Ovary (tissue), 9 donors: ENCODE measurements around the gene CD200R1. TPM values are rescaled to one million over a fixed set of nuclear protein-coding genes. Genes with fewer than 3 reads are reported as not detected.

Experiments used
- DNase-seq, 5 donors: peaks; one replicate each; pipeline ENCODE4 v3.0.0-alpha.2; 2019 to 2020
- H3K27ac ChIP-seq, 2 donors: fragments of 200-600 bp; one replicate each; pipeline versions ENCODE4 v1.5.1 to v1.8.0; 2019 to 2022
- H3K27me3 ChIP-seq: fragments of 200-600 bp; one replicate; pipeline ENCODE4 v1.8.0; 2022
- H3K36me3 ChIP-seq: fragments of 200-600 bp; sonication (generic); one replicate; pipeline ENCODE4 v1.5.1; 2019
- H3K4me1 ChIP-seq: one replicate; pipeline ENCODE4 v1.8.1; 2013; ENCODE audit warnings: mild to moderate bottlenecking, moderate library complexity; ENCODE audit not compliant: insufficient read depth
- H3K4me3 ChIP-seq: fragments of 200-600 bp; sonication (generic); one replicate; pipeline ENCODE4 v1.5.1; 2017
- H3K9me3 ChIP-seq, 2 donors: fragments of 200-600 bp in 1 of 2; sonication (generic) in 1 of 2; one replicate each; pipeline versions ENCODE4 v1.5.1 to v1.8.1; 2013 to 2019; ENCODE audit warnings: mild to moderate bottlenecking in 1 of 2, moderate library complexity in 1 of 2
- EP300 ChIP-seq: sonication (generic); formaldehyde crosslinking; IDR thresholded peaks from one replicate; pipeline ENCODE4 v1.6.1; 2017; ENCODE audit warnings: antibody characterized with exemption
- POLR2A ChIP-seq: fragments of 450-650 bp; IDR thresholded peaks from one replicate; pipeline ENCODE4 v1.6.1; 2017; ENCODE audit warnings: antibody characterized with exemption, mild to moderate bottlenecking, moderate library complexity
- WGBS, 3 donors: extraction: QIAGEN DNeasy Blood & Tissue Kit in 1 of 3; methylation state at CpG; one replicate each; pipeline versions ENCODE4 v1.1.5 to v1.1.7; 2013 to 2017; 5-methylcytosine and 5-hydroxymethylcytosine counted together
- intact Hi-C, 4 donors: fragments of 100-400 bp; cut with DNase I; formaldehyde crosslinking; loops; one replicate each; pipeline versions ENCODE4 v1.11.0 to v1.15.1; 2022 to 2023
- polyA plus RNA-seq, 2 donors: library from polyadenylated mRNA; stranded (reverse); fragments of 200-250 nt in 1 of 2; fragments of 350-450 nt in 1 of 2; fragmentation: Illumina TruSeq in 1 of 2; extraction: RNeasy Lipid Tissue Mini Kit (QIAGEN cat#74804) in 1 of 2; gene quantifications; one replicate each; pipeline ENCODE4 v1.2.3, GENCODE V29; 2013 to 2014
- total RNA-seq, 7 donors: library from RNA; depleted of rRNA in 2 of 7; stranded (reverse); fragments of >200 nt in 2 of 7; fragmentation: NEBNext Ultra II Directional in 3 of 7; extraction: Animal tissue kit (Norgen Biotek cat#: 25700) in 3 of 7; gene quantifications; one replicate each; pipeline versions ENCODE4 v1.1.0 to v1.2.4, GENCODE V29; 2016 to 2023
- TF ChIP-seq, protein P1 (sequence below), 3 donors: fragments of 450-650 bp in 2 of 3; fragments of 200-600 bp in 1 of 3; IDR thresholded peaks; one replicate each; pipeline versions ENCODE4 v1.5.1 to v1.8.0; 2016 to 2022; ENCODE audit warnings: antibody characterized with exemption in 3 of 3, mild to moderate bottlenecking in 1 of 3
- donor health status: DM: no; HTN: no; CAD: no; lungs with moderate emphysema.
- donor health status: DM: no; HTN: no; CAD: no.
- donor health status: Bipolar disorder and iron deficiency.
- donor health status: DM: yes; HTN: yes; CAD: no.
- donor health status: DM: no; HTN: no; CAD: no.
- donor health status: DM: yes; HTN: yes; CAD: no.

The CD200R1 gene
- total and polyA plus RNA-seq, 9 donors: 0.11 to 2.8 (median 0.28) TPM

DNA sequence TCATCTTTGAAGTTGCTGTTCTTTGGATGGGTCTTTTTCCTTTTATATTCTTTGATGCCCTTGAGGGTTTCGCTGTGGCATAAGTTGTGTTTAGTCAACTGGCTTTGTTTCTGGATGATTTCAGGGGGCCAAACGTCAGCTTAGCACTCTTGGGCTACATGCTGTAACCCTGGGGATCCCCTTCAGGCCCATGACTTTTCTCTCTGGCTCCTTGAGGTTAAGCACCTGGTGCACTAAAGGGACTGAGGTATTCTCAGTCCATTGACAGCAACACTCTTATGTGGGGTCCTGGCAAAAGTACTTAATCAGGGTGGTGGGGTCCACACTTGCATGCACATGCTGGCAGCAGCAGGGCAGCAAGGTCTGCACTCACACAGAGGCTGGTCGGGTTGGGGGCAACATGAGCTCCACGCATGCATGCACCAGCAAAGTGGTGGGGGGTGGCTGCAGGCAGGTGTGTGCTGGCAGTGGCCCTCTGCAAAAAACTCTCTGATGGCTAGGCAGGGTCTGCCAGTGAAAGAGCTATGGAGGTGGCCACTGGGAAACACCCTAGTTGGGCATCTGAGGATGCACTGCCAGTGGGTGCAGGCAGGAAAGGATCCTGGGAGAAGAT is 90.1 kb downstream of the CD200R1 start:
- intact Hi-C loops: no loop called here
- Histone ChIP-seq H3K27me3 (no peaks in the 10 kb centered on the region), H3K4me1 (no peaks in the 10 kb centered on the region), H3K36me3 (no peaks in the 10 kb centered on the region), H3K9me3 (no peaks in the 10 kb centered on the region), H3K4me3 (no peak overlapping the region), H3K27ac (no peak overlapping the region)
- DNase-seq: no peak
- WGBS, 3 donors: 76 to 83% (median 83%) methylated on average over 4 of the region's 4 CpGs
- TF ChIP-seq, protein P1, sequence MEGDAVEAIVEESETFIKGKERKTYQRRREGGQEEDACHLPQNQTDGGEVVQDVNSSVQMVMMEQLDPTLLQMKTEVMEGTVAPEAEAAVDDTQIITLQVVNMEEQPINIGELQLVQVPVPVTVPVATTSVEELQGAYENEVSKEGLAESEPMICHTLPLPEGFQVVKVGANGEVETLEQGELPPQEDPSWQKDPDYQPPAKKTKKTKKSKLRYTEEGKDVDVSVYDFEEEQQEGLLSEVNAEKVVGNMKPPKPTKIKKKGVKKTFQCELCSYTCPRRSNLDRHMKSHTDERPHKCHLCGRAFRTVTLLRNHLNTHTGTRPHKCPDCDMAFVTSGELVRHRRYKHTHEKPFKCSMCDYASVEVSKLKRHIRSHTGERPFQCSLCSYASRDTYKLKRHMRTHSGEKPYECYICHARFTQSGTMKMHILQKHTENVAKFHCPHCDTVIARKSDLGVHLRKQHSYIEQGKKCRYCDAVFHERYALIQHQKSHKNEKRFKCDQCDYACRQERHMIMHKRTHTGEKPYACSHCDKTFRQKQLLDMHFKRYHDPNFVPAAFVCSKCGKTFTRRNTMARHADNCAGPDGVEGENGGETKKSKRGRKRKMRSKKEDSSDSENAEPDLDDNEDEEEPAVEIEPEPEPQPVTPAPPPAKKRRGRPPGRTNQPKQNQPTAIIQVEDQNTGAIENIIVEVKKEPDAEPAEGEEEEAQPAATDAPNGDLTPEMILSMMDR (IDR thresholded peaks at IDR 0.05): no peak
- no peak for TF ChIP-seq EP300
- TF ChIP-seq POLR2A: no peak

DNA sequence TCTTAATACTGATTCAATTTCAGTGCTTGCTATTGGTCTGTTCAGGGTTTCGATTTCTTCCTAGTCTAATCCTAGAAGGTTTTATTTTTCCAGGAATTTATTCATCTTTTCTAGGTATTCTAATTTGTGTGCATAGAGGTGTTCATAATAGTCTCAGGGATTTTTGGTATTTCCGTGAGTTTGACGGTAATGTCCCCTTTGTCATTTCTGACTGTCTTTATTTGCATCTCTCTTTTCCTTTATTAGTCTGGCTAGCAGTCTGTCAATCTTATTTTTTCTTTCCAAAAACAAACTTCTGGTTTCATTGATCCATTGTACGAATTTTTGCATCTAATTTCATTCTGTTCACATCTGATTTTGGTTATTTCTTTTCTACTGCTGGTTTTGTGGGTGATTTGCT is 93.0 kb downstream of the CD200R1 start:
- DNase-seq: no peak
- H3K4me1 ChIP-seq: no peaks in the 10 kb centered on the region
- no peaks in the 10 kb centered on the region for H3K36me3 ChIP-seq
- WGBS, 3 donors: 85 to 88% (median 85%) methylated on average over 4 of the region's 4 CpGs
- intact Hi-C loops: no loop called here
- no peaks in the 10 kb centered on the region for H3K27me3 ChIP-seq
- no peak overlapping the region for H3K27ac ChIP-seq
- no peak for TF ChIP-seq EP300
- no peak for TF ChIP-seq POLR2A
- TF ChIP-seq, protein P1 (IDR thresholded peaks at IDR 0.05): no peak
- H3K9me3 ChIP-seq: no peaks in the 10 kb centered on the region
- H3K4me3 ChIP-seq: no peak overlapping the region

- intact Hi-C loops: no loop called here
- 73 to 87% (median 82%) methylated on average over 2 of the region's 2 CpGs for WGBS, 3 donors
- no peaks in the 10 kb centered on the region for H3K4me1 ChIP-seq
- H3K36me3 ChIP-seq: no peaks in the 10 kb centered on the region
- H3K27ac ChIP-seq: no peak overlapping the region
- H3K4me3 ChIP-seq: no peak overlapping the region
- no peaks in the 10 kb centered on the region for H3K27me3 ChIP-seq
- H3K9me3 ChIP-seq: no peaks in the 10 kb centered on the region
- TF ChIP-seq, protein P1 (IDR thresholded peaks at IDR 0.05): no peak
- TF ChIP-seq POLR2A (no peak), EP300 (no peak)
- DNase-seq: no peak
These were observed 99.3 kb downstream of the CD200R1 start for GRCh38 chr3:112875561-112875960.

DNA sequence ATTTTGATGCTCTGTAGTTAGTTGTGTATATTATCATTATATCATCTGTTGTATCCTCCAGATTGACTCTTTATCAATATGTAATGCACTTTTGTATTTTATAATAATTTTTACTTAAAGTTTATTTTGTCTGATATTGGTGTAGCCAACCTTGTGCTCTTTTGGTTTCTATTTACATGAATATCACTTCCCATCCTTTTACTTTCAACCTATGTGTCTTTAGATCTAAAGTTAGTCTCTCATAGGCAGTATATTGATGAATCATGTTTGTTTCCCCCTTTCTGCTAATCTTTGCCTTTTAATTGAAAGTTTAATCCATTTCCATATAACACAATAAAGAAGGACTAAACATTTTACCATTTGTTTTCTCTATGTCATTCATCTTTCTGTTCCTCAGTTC is 100.2 kb downstream of the CD200R1 start:
- no peaks in the 10 kb centered on the region for H3K4me1 ChIP-seq
- H3K27me3 ChIP-seq: no peaks in the 10 kb centered on the region
- no peak overlapping the region for H3K27ac ChIP-seq
- TF ChIP-seq, protein P1 (IDR thresholded peaks at IDR 0.05): no peak
- TF ChIP-seq EP300: no peak
- TF ChIP-seq POLR2A: no peak
- H3K4me3 ChIP-seq: no peak overlapping the region
- H3K36me3 ChIP-seq: no peaks in the 10 kb centered on the region
- no peak for DNase-seq
- intact Hi-C loops: no loop called here
- H3K9me3 ChIP-seq: no peaks in the 10 kb centered on the region
